GM19463 (cell line): ENCODE measurements around the gene SPATA6.
"Not testable (repeated sequence)": the region's sequence is repeated elsewhere in the genome, so short reads cannot be mapped to it uniquely, and the experiment has no call there.

Experiments used
- ATAC-seq: cut with Tn5 transposase; IDR thresholded peaks from one replicate; pipeline ENCODE4 v1.9.1; 2021; ENCODE audit warnings: mild to moderate bottlenecking, moderate library complexity; ENCODE audit not compliant: unreplicated experiment

Gene SPATA6

DNA sequence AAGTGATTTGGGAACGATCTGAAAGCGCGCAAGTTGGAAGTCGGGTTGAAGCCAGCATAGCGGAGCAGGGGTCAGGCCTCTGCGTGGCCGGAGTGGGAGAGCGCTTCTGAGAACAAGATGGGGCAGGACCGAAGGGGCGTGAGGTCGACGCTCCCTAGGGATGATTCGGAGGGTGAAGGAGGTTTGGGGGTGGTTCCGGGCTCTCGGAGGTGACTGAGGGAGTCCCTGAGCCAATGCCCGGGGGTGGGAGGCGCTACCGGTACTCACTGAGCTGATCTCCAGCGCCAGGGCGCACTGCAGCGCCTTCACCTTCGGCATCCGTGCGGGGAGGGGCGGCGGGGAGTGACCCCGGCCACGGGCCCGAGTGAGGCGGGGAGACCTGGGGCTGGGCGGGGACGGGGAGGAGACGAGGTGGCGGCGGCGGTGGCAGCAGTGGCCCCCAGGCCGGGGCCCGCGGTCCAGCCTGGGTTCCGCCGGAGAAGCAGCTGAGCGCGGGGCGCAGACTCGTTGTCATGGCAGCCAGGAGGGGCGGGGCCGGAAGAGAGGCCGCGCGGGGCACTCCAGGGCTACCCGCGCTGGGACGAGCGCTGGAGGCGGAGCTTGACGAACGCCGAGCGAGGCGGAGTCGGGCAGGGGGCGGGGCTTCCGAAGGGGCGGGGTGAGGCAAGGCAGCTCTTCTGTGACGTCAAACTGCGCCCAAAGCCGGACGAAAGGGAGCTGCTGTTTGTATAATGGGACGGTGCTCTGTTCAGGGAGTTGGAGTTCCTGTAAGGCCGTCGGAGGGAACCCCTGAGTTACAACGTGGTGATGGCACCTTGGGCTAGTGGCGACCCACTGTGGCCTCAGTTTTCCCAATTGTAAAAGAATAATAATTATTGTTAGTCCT lies at the start of gene SPATA6:
Gene SPATA6 (minus strand): TSS at position 514 of the 886 bp plus-strand sequence. CDS start 196 bp downstream, at position 318.
- peak; percentile 99 for ATAC-seq

DNA sequence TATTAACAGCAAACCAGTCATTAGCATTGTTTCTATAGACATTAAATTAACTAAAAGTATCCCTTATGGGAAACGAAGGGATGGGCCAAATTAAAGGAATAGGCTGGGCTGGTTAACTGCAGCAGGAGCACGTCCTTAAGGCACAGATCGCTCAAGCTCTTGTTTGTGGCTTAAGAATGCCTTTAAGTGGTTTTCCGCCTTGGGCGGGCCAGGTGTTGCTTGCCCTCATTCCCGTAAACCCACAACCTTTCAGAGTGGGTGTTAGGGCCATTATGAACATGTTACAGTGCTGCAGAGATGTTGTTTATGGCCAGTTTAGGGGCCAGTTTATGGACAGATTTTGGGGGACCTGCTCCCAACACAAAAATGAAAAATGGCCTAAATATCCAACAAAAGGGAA lies 47.9 kb upstream of the SPATA6 start:
- not testable (repeated sequence) for ATAC-seq

DNA sequence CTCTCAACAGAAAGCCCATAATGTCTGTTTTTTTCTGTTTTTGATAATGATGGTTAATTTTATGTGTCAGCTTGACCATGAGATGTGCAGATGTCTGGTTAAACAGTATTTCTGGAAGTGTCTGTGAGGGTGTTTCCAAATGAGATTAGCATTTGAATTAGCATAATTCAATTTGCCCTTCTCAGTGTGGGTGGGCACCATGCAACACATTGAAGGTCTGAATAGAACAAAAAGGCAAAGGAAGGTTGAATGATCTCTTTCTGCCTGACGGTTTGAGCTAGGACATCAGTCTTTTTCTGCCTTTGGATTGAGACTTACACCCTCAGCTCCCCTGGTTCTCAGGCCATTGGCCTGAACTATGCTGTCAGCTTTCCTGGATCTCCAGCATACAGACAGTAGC lies 34.9 kb upstream of the SPATA6 start:
- ATAC-seq = no peak

DNA sequence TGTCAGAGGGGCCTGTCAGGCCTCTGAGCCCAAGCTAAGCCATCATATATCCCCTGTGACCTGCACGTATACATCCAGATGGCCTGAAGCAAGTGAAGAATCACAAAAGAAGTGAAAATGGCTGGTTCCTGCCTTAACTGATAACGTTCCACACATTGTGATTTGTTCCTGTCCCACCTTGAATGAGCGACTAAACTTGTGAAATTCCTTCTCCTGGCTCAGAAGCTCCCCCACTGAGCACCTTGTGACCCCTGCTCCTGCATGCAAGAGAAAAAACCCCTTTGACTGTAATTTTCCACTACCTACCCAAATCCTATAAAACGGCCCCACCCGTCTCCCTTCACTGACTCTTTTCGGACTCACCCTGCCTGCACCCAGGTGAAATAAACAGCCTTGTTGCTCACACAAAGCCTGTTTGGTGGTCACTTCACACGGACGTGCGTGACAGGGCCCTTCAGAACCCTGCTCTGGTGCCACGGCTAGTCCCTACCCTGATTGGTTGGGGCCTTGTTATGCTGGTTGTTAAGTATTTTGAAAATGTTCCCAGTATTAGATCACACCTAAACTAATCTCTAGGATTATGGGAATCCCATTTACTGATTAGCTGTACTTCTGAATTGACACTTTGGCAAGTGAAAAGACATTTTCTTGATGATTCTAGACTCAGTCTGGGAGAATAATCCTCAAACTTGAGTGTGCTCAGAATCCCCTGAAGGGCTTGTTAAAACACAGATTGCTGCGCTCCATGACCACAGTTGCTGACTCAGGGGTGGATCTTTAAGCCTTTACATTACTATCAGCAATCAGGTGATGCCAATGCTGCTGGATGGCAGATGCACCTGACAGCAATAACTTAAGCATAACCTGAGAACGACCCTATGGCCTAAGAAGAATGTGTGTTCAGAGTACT lies 28.8 kb upstream of the SPATA6 start:
- no peak for ATAC-seq

DNA sequence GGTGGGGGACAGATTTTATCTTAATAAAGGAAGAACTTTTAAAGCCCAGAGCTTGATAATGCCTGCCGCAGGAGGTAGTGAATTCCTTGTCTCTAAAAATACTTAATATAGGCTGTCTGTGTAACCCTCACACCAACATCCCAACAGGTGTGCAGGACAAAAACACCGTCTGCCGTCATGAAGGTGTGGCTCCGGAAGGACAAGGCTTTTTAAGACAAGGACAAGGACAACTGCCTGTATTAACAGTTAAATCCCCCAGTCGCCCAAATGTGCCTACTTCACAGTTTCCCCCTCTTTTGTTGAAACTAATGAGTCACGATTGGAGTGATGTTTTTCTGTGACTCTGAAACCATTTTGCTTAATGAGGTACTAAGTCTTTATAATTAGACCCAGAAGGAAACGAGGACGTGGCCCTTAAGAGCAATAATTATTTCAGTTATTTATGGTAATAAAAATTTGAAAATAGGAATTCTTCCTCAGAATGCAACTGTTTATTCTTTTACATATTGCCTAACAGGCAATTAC lies 27.3 kb upstream of the SPATA6 start:
- no peak for ATAC-seq

DNA sequence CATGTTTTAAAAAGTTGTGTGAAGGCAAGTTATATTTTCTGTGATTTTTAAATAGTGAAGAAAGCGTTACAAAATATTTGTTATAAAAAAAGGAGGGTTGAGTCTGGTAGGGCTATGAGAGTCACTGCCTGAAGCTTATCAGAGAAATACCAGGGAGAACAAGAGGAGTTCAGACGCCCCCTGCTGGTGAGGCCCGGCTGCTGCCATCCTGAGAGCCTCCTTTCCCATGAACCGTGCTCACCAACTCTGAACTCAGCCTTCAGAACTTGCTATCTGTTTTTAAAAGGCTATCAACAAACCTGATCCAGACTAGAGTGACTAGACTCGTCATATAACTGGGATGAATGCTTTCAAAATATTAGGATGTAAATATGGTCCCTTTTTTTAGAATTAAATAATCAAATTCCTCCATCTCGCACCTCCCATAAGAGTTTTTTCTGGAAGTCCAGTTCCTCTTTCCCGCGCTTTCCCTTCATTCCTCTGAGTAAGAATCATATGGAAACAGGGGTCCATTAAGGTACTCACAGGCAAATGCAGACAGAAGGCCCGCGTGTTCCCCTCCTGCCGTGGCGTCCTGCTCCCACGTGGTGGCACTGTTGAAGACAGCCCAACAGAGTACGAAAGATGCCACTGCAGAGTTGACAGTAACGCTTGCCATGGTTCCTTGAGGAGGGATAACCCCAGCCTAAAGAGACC lies 26.2 kb upstream of the SPATA6 start:
- ATAC-seq = peak; percentile 83

DNA sequence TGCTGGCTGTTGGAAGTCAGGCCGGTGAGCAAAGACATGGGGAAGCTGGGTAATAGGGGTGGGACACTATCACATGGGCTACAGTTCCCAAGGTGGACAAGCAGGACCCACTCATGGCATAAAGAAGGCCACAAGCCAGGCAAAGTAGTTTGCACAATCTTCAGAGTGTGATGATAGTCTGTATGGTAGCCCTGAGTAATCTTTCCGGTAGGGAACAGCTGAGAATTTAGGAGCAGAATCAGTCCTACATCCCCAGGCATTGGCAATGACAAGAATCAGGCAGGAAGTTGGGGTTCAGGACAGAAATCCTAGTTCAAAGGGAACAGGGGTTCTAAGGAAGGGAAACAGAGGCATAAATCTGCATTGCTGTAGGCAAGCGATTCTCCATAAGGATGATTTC lies 23.9 kb upstream of the SPATA6 start:
- ATAC-seq = no peak

DNA sequence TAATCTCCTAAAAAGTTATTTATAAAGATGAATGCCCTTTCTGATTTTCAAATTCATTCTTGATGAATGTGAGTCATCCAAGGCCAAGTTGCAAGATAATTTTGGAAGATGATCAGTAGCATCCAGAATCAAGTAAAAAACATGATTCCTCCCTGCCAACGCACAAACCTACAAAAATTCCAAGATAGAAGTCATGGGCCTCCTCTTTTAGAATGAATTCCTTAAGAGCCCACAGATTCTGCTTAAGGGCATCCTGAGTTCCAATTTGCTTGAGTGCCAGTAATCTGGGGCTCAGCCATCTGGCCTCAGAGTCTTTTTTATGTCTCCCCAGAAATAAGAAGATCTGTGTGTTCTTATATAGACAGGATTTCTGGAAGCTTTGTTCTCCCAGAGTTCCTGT lies 23.2 kb upstream of the SPATA6 start:
- ATAC-seq = no peak

DNA sequence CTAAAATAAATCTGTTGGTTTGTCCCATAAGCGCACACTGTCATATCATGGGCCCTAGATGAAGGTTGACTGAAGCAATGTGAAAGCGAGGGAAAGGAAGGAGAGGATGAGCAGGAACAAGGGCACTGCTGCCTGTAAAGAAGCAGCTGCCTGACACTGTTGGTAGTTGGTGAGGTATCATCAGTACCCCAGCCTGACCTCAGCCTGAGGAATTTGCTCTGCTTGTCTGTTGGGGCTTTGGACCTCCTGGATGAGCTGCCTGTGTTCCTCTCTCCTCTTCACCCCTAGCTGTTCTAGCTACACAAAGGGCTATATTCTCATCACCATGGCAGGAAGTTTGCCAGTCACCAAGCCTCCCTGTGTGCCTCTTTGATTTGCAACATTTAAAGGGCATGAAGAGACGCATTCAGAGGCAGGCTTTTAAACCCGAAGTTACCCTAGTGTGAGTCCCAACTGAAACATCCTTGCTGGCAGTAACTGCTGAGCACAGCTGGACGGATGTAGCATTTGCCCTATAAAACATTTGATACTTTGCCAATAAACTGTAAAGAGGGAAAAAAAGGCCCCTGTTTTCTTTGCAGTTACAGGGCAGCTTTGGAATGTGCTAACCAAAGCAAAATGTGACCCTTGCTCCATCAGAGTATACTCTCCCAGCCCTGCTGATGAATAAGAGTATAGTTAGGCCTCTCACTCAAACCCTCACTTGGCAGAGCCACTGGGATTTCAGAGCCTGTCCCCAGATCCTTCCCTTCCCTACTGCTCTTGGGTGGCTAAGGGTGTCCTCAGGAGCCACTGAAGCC lies 22.2 kb upstream of the SPATA6 start:
- ATAC-seq = no peak

DNA sequence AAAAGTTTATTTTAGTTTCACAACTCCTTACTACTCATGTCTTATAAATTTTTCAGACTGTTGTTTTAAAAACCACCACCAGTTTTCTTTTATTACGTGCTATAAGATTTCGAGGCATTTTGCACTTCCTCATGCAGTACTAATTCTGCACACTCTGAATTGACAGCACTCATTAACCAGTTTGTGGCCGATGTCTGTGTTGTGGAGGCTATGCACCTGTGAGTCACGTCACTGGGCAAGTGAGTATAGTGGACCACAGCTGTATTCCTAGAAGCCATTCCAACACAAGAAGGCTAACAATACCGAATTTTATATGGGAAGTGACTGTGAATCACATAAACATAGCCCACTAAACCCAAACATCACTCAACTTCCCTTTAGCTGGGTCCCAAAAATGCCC lies 21.0 kb upstream of the SPATA6 start:
- ATAC-seq = no peak

DNA sequence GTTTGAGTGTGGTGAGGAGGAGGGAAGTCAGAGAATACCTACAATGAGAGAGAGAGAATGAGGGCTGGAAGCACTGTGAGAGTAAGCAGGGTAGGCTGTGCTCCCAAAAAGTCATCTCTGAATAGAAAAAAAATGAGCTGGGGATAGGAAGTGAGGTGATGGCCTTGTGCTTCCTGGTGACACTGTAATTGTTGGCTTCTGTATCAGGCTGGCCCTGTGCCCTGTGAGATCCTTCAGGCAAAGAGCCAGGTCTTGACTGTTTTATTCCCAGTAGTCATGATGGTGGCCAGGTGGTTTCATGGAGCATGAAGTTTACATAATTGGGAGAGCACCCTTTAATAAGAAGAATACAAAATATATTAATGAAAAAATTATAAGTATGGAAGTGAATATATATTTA lies 20.4 kb upstream of the SPATA6 start:
- ATAC-seq = no peak

DNA sequence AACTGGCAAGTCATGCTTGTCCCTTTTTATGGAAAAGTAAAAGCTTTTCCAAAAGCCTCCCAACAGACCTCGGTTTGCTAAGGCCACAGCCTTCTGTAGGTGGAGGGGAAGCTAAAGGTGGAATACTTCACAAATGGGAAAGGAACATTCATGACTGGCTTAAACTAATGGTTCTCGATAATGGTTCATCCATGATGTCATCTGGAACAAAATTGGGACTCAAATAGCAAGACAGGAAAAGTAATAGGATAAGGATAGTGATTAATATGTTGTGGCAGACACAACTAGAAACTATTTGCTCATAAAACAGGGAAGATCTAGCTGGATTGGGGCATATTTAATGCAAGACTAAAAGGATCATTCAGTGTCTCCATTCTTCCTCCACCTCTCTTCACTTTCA lies 16.7 kb upstream of the SPATA6 start:
- ATAC-seq = no peak

DNA sequence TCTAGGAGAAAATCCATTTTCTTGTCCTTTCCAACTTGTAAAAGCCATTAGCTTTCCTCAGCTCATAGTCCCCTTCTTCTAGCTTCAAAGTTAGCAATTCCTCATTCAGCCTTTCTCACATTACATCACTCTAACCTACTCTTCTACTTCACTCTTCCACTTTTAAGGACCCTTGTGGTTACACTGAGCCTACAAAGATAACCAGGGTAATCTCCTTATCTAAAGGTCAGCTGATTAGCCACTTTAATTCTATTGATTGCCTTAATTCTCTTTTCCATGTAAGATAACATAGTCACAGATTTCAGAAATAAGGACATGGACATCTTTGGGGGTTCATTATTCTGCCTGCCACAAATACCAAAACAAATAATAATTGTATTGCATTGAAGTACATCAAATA lies 8.5 kb upstream of the SPATA6 start:
- no peak for ATAC-seq

DNA sequence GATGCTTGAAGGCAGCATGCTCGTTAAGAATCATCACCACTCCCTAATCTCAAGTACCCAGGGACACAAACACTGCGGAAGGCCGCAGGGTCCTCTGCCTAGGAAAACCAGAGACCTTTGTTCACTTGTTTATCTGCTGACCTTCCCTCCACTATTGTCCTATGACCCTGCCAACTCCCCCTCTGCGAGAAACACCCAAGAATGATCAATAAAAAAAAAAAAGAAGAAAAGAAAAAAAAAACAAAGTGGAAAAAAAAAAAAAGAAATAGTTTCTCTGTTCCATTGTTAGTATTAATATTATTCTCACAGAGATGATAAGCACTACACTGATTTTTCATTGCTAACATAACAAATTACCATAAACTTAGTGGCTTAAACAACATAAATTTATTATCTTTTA lies 8.0 kb upstream of the SPATA6 start:
- not testable (repeated sequence) for ATAC-seq

DNA sequence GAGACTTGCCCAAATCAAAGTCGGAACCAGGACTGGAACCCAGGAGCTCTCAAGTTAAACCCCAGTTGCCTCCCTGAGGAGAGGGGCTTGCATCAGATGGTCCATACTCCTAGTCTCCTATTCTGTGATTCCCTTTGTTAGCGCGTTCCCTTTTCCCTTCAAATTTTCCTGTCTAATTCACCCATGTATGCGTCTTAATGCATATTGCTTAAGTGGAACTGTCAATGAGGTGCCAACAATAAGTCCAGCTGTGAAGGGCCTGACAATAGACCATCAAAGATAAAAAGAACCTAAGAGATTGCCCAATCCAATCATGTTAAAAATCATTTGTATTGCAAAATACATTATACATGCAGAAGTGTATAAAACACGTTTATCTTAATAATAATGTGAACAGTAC lies 634 bp upstream of the SPATA6 start:
- no peak for ATAC-seq

DNA sequence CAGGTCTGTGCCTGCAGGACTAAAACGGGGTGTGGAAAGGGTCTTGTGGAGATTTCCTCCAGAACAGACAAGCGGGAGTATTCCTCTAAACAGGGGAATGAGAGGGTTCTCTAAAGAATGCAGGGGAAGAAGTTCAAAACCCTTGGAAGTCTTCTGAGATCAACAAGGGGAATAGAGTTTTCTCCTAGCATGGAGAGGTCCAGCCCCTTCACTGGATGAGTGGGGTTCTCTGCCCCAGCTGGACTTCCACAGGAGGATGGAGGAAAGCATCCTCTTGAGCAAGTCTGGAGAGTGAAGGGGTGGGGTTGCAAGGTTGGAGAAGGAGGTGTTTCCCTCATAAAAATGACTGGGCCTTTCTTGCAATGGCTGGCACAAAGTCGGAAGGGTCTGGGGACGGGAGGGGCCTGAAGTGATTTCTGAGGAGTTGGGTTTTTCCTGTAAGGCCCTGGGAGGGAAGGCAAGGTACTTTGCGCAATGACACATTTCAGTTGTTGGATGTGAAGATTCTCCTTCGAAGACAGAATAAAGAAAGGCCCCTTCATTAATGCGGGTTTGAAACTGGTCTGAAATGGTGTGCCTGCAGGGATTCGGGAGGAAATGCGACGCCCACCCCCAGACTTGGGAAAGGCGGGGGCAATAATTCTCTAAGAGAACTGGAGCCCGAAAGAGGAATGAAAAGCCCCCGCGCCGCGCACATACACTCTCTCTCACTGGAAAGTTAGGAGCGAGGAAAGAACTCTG lies 884 bp downstream of the SPATA6 start:
- no peak for ATAC-seq

DNA sequence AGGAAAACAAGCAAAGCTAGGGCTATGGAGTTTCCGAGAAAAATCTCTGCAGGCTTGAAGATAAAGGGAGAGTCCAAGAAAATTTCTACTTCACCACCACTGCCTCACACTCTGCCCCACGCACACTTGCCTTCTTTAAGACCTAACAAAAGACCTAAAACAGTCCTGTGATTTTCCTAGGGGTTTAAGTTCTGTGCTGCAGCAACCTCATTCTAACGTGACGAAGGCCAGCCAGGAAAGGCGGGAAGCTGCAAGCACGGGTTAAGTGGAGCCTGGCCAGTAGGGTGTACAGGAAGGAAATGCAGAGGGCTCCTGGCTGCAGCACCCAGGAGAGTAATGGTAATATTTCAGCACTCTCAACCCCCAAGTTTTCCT lies 1.5 kb downstream of the SPATA6 start:
- no peak for ATAC-seq

DNA sequence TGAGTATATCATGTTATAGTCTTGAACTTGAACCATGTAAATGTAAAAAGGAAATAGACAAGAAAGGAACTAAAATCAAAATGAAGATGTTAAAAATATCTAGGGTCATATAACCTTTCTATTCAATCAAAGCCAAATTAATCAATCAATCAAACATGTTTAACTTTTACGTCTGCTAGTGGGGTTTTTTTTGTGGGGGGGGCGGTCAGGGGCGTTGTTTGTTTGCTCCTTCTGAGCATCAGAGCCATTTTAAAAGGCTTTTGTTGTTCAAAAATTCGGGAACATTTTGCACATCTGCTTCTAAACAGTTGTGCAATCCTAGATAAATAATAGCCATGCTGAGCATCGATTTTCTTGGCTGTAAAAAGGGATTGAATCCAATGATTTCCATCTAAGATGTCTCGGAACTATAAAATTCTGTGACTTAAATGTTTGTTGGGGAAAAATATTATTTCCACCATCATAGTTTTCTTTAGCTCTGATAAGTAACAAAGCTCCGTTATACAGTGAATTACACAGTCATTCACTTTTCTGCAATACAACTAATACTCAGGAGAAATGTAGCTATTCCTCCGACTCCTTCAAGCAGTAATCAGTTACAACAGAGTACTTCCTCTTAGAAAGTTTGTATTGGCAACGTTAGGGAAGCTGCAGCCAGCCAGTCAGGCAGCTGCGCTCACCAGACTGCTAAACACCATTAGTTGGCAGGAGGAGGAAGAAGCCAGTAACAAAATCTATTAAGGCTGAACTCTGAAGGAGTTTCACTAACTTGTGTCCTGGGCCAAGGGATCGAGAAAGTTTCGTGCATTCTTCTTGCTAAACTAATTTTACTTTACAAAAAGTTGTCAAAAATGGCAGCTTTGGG lies 2.2 kb downstream of the SPATA6 start:
- ATAC-seq = no peak

DNA sequence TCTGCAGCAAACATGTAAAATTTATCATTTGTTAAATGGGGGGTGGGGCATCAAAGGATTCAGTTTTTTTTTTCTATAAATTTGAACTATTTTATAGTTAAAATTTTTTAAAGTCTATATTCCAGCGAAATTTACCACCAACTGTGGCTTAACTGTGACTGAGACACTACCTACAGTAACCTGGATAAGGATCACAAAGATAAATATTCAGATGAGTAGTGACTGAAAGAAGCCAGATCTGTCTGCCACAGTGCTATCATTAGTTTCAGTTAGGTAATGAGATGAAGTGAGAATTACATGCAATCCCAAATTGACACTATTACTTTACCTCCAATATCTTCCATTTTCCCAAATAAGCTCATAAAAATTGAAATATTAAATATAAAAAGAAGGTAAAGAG lies 5.4 kb downstream of the SPATA6 start:
- ATAC-seq = no peak
